GM18507 (cell line): ENCODE data around the gene GDAP2.
"Not testable (repeated sequence)": the region's sequence is repeated elsewhere in the genome, so short reads cannot be mapped to it uniquely, and the experiment has no call there.

Experiments used
- DNase-seq: peaks from one replicate; pipeline ENCODE4 v3.0.0; 2011; ENCODE audit warnings: low read depth; ENCODE audit not compliant: insufficient read length; ENCODE audit errors: extremely low spot score
- FAIRE-seq: peaks from 2 replicates; lab custom pipeline; 2011; peaks lifted over from hg19 to GRCh38; lab: Jason Lieb, UNC

The GDAP2 gene

GRCh38 chr1:117846674-117847425 lies 82.6 kb downstream of the GDAP2 start:
- no peak for DNase-seq
- FAIRE-seq, result no peak

DNA sequence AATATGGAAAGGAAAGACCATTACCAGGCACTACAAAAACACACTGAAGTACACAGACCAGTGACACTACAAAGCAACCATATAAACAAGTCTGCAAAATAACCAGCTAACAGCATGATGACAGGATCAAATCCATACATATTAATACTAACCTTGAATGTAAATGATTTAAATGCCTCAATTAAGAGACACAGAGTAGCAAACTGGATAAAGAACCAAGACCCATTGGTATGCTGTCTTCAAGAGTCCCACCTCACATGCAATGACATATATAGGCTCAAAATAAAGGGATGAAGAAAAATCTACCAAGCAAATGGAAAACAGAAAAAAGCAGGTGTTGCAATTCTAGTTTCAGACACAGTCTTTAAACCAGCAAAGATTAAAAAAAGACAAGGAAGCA lies 84.9 kb downstream of the GDAP2 start:
- DNase-seq, FAIRE-seq: not testable (repeated sequence)

GRCh38 chr1:117843791-117844190 lies 85.6 kb downstream of the GDAP2 start:
- FAIRE-seq (no peak), DNase-seq (no peak)

- DNase-seq, result no peak
- no peak for FAIRE-seq
Observed at GRCh38 chr1:117842408-117843170, 86.8 kb downstream of the GDAP2 start.

DNA sequence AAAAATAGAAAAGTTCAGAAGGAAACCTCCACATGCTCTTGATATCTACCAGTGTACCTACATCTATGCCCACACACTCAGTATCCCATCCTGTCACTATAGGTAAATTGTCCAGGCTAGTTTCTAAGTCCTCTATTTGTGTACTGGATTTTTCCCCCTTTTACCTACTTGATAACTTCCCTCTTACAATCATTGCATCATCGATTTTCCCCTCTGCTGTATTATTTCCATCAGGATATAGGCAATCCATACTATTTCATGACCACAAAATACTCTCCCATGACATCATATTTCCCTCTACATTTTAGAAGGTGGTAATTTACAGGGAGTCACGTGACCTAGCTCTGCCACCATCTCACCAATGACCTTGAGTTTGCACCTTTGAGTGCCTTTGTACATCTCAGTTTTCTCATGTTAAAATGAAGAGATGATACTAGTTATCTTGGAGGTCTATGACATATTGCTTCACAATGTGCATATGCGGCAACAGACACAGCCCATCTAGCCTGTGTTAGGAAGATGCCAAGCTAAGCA lies 88.2 kb downstream of the GDAP2 start:
- DNase-seq (no peak), FAIRE-seq (no peak)

DNA sequence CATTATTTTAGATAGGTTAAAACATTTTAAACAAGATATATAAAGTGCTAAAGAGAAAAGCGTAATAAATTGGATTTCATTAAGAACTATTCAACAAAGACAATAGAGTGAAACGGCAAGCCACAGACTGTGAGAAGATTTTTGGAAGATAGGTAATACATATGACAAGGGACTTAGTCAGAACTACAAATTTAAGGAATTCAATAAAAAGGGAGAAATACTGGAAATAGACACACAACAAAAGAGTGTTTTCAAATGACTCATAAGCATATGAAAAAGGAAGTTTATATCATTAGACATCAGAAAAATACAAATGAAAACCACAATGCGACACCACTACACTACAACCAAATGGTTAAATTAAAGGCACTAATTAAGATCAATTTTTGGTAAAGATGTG lies 90.5 kb downstream of the GDAP2 start:
- no peak for FAIRE-seq
- no peak for DNase-seq

- no peak for FAIRE-seq
Observed at GRCh38 chr1:117836069-117836468, 93.4 kb downstream of the GDAP2 start.

DNA sequence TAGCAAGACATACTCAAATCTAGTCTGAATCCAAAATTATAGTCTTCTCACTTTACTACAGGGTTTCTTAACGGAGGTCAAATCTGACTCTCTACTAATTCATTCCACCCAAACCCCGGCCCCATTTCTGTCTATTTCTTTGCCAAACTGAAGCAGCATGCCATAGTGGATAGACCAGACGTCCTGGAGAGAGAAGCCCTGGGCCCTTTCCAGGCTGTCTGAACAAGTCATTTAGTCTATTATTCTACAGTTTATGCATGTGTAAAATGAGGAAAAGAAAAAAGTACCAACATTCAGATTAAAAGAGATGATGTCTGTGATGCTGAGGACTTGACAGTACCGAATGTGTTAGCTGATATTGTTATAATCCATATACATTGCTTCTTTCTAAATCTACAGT lies 95.0 kb downstream of the GDAP2 start:
- DNase-seq, result no peak
- FAIRE-seq, result no peak

More at GRCh38 chr1:117836069-117836468, 93.4 kb downstream of the GDAP2 start:
- no peak for DNase-seq

GRCh38 chr1:117832453-117832852 lies 97.0 kb downstream of the GDAP2 start:
- DNase-seq (no peak), FAIRE-seq (no peak)

- FAIRE-seq (no peak), DNase-seq (no peak)
Observed at GRCh38 chr1:117830222-117830621, 99.2 kb downstream of the GDAP2 start.

- no peak for DNase-seq
Observed at GRCh38 chr1:117828201-117828600, 101.2 kb downstream of the GDAP2 start.

DNA sequence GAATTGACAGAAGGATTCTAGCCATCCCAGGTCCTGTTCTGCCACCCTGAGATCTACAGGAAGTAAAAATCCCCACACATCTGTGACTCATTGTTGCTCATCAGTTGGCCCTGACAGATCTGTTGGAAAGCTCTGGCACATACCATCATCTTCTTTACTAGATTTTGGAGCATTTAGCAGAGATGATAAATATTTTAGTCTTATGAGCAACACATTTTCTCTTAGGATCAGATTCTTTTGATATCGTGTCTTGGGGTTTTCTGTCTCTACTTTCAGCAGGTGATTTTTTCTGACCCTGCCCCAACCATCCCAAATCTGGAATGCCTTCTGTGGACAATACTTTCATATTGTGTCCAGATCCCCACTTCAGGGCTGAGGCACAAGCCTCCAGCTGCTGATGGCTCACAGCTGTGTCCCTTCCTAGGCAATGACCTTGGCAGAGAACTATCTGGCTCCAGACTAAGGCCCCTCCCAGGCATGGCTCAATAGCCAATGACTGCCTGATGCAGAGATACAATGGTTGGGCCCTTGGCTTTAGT lies 102.8 kb downstream of the GDAP2 start:
- FAIRE-seq (no peak), DNase-seq (no peak)

More at GRCh38 chr1:117828201-117828600, 101.2 kb downstream of the GDAP2 start:
- FAIRE-seq, result no peak

DNA sequence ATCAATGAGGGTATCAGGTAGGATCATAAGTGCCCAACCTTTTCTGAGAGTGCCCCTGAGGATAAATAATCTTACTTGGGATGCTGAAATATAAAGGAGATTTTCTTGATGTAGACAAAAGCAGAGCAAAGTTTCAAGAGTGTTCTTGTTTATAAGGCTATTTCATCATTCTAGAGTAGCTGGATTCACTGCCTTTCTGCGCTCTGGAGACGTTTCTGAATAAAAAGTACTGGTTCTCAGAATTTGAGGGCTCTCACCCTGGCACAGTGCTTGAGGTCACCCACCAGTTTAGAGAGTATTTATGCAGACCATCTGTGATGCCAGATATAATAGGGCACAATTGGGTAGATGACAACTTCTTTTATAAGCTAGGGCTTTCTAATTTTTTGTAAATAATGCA lies 103.3 kb downstream of the GDAP2 start:
- FAIRE-seq (no peak), DNase-seq (no peak)

DNA sequence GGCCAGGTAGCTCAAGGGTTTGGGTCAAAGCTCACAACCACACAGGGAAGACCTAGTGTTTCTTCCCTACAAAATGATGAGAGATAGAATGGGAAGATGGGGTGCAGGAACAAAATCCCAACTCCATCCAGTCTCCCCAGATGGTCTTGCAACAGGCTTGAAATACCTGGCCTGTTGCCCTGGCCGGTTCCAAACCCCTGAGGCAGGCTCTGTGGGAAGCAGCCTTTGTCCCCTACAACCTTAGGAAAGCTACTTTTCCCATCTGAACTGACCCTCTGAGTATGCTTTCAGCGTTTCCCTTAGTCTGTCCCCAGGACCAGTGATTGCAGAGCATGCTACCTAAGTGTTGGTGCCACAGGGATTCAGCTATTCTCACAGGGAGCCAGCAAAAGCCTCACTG lies 104.0 kb downstream of the GDAP2 start:
- no peak for FAIRE-seq
- no peak for DNase-seq

GRCh38 chr1:117824616-117825015 lies 104.8 kb downstream of the GDAP2 start:
- FAIRE-seq, result no peak
- no peak for DNase-seq

DNA sequence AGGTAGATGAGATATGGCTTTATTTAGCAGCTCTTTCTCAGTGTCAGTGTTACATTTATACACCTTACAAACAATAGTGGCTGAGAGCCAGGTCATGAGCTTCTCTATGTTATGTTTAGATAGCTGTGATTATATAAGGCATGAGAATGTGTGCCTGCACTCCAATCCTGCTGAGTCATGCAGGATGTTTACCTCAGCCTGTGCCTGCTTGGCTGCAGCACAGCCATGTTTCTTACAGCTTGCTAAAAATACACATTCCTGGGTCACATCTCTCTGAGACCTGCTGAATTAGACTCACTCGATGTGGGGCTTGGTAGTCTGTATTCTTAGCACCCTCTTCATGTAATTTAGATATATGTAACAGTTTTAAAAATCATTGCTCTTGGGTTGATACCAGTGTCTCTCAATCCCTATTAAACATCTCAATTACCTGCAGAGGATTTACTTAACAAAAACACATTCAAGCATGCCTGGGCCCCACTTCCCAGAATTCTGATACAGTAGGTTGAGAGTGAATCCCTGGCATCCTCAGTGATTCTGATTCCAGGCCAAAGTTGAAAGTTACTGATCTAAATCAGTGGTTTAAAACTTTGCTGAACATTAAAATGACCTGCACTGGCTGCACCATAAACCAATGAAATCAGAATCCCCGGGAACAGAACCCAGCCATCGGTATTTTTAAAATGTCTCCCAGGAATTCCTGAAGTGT lies 107.5 kb downstream of the GDAP2 start:
- no peak for FAIRE-seq
- no peak for DNase-seq

DNA sequence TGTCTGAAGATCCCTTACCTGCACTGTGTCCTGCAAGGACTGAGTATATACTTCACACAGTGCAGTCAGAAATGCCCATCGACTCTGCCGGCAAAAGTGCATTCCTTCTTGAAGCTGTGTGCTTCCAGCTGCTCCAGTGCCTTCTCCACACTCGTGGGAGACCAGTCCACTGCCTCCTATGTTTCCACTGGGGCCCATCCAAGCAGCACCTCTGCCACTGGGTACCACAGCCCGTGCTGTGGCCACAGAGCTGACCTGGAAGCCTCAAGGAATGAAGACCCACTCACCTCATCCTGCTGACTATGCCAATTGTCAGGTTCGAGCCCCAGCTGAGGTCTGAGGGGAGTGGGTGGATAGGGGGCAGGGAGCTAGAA lies 108.1 kb downstream of the GDAP2 start:
- DNase-seq, result no peak
- no peak for FAIRE-seq

DNA sequence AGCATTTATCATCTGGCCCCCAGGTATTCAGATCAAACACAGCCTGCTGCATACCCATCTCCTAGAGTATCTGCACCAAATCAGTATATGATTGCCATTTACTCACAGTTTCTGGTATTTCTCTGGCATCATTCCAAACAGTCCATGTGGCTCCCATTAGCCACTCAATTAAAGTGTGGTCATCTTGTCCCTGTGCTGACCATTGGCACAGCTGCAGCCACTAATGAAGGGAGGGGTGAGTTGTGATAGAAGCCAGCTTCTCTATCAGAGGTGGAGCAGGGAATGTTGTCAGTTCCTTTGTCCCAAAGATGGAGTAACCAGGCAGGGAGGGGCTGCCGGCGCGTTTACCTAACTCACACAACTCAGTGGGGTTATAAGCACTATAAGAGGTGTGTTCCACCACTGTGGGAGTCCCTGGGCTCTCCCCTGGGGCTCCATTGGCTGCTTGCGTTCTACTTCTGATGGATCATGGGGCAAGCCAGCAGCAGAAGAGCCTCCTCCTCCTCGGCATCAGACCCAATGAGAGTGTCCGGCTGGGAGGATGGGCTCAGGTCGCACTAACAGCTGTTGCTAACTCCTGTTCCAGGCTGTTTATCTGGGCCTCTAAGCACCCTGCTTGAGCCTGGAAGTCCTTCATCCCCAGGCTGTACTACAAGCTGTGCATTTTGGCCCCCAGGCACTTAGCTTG lies 108.6 kb downstream of the GDAP2 start:
- no peak for FAIRE-seq
- no peak for DNase-seq

- FAIRE-seq, result no peak
Observed at GRCh38 chr1:117820096-117820495, 109.3 kb downstream of the GDAP2 start.

More at GRCh38 chr1:117820096-117820495, 109.3 kb downstream of the GDAP2 start:
- no peak for DNase-seq
